Esophagus (tissue), 2 donors: Measurements from ENCODE around the gene BCAS4. TPM values are rescaled to one million over a fixed set of nuclear protein-coding genes. Genes with fewer than 3 reads are reported as not detected.
A peak's percentile ranks its signal among the peaks of the same experiment; 100 is the strongest.

Experiments
- H3K27ac ChIP-seq, 2 donors: one replicate each; pipeline ENCODE4 v1.5.1; 2013; ENCODE audit warnings: low read depth in 2 of 2, mild to moderate bottlenecking in 2 of 2, inconsistent platforms in 1 of 2, low read length in 1 of 2, moderate library complexity in 1 of 2
- H3K27me3 ChIP-seq, 2 donors: one replicate each; pipeline ENCODE4 v1.6.1; 2013; ENCODE audit warnings: low read length in 2 of 2, control low read depth in 1 of 2, mild to moderate bottlenecking in 1 of 2; ENCODE audit not compliant: insufficient read depth in 2 of 2, control insufficient read depth in 1 of 2
- H3K36me3 ChIP-seq, 2 donors: one replicate each; pipeline ENCODE4 v1.6.1; 2013; ENCODE audit warnings: low read length in 1 of 2; ENCODE audit not compliant: control insufficient read depth in 2 of 2, insufficient read depth in 2 of 2
- H3K4me1 ChIP-seq, 2 donors: one replicate each; pipeline ENCODE4 v1.6.1; 2013; ENCODE audit warnings: low read length in 1 of 2; ENCODE audit not compliant: control insufficient read depth in 2 of 2, insufficient read depth in 2 of 2
- H3K4me3 ChIP-seq, 2 donors: one replicate each; pipeline ENCODE4 v1.5.1; 2013; ENCODE audit warnings: low read length in 2 of 2, mild to moderate bottlenecking in 2 of 2, low read depth in 1 of 2, moderate library complexity in 1 of 2
- H3K9me3 ChIP-seq, 2 donors: one replicate each; pipeline ENCODE4 v1.6.1; 2013; ENCODE audit warnings: mild to moderate bottlenecking in 2 of 2, low read depth in 1 of 2, low read length in 1 of 2, moderate library complexity in 1 of 2; ENCODE audit not compliant: control insufficient read depth in 2 of 2, insufficient read depth in 1 of 2
- WGBS, 2 donors: extraction: QIAGEN DNeasy Blood & Tissue Kit; methylation state at CpG; one replicate each; pipeline ENCODE4 v1.1.7; 2013; 5-methylcytosine and 5-hydroxymethylcytosine counted together
- polyA plus RNA-seq, 2 donors: library from polyadenylated mRNA; stranded (reverse); fragments of 200-250 nt; gene quantifications; one replicate each; pipeline ENCODE4 v1.2.3, GENCODE V29; 2013
- donor health status: healthy with polysubstance abuse.
- donor health status: Bipolar disorder and iron deficiency.

The BCAS4 gene, protein sequence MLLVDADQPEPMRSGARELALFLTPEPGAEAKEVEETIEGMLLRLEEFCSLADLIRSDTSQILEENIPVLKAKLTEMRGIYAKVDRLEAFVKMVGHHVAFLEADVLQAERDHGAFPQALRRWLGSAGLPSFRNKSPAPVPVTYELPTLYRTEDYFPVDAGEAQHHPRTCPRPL
- polyA plus RNA-seq = 1 to 10 TPM; 1.2 to 1.5 TPM

DNA sequence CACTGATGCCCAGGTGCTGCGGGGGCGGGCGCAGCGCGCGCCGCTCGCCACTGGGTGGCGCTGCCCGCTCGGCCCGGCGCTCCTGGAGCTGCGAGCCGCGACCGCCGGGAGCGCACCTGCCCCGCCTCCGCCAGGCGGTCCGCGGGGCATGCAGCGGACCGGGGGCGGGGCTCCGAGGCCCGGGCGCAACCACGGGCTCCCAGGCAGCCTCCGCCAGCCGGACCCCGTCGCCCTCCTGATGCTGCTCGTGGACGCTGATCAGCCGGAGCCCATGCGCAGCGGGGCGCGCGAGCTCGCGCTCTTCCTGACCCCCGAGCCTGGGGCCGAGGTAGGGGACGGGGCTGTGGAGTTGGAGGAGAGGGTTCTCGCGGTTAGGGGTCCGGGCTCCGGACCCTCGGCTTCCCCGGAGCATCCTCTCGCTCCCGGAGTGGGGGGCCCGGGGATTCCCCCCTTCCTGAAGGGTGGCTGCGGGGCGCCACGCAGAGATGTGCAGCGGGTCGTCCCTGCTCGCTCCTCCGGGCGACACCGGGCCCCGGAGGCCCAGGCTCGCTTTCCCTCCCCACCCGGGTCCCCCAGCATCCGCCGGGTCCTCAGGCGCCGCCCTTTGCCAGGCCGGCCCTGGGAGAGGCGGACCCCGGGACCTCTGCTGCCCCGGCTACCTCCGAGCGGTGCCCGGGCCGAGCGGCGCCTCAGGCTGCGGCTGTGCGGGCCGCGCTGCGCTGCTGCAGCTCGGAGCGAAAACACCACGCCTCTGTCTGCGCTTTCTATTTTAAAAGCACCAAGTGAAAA is at the start of gene BCAS4:
TSS of gene BCAS4 (plus strand) at position 216 of the 789 bp plus-strand sequence. CDS start at position 239, 23 bp downstream.
- peak within 1 kb of the TSS; percentile 43 to 67 for H3K27ac ChIP-seq
- 1% methylated on average over 87 to 92 of the region's 92 CpGs for WGBS, 2 donors

GRCh38 chr20:50745634-50746137 is 49.2 kb upstream of the BCAS4 start:
- no peaks in the 10 kb centered on the region for H3K27me3 ChIP-seq
- H3K36me3 ChIP-seq = no peaks in the 10 kb centered on the region
- peaks cover 0 to 2% of the 10 kb centered on the region in 2 donors for H3K4me1 ChIP-seq
- no peak overlapping the region for H3K27ac ChIP-seq
- no peaks in the 10 kb centered on the region for H3K9me3 ChIP-seq
- no peak overlapping the region for H3K4me3 ChIP-seq
- WGBS, 2 donors = 52 to 66% methylated on average over 2 of the region's 2 CpGs

More for the DNA sequence above, at the start of gene BCAS4:
- Histone ChIP-seq H3K9me3 (no peaks in the 10 kb centered on the region), H3K4me1 (peaks cover 0 to 3% of the 10 kb centered on the region in 2 donors), H3K4me3 (peak within 1 kb of the TSS; percentile 70 to 77), H3K27me3 (no peaks in the 10 kb centered on the region), H3K36me3 (no peaks in the 10 kb centered on the region)

DNA sequence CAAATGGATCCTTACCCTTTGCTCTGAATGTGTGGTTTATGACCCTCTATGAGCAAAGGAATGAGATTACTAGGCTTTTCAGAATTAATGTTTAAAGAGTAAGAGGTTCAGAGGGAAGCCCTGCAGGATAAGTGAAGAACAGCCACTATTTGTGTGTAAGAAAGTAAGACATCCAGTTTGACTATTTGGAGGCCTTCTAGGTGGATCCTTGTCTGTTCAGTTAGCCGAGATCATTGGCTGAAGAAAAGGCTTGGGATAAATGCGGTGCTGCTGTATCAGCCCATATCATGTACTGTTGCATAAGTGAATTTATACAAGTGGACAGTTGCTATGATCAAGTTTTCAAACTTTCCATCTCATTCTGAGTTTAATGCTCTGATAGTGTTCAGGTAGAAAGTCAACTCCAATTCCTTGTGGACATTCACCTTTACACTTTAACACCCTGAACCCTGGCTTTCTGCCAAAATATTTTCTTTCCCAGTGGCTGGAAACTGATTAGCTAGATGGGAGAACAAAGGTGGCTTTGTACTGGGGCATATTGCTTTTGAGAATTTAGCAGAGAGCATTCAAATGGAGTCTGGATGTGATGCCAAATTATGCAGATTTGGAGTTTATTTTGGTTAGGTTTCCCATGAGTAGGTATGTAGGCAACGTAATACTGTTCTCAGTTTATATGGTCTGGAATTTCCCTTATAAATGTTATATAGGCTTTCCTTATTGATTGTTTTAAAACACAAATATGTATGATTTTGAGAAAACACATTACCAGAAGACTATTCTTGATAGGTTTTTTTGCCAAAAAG is 48.5 kb upstream of the BCAS4 start:
- 66 to 78% methylated on average over 3 of the region's 3 CpGs for WGBS, 2 donors
- Histone ChIP-seq H3K9me3 (no peaks in the 10 kb centered on the region), H3K4me1 (no peaks in the 10 kb centered on the region), H3K27me3 (no peaks in the 10 kb centered on the region), H3K36me3 (no peaks in the 10 kb centered on the region), H3K4me3 (no peak overlapping the region), H3K27ac (peak overlapping the region in 1 of 2 donors; percentile 46)

DNA sequence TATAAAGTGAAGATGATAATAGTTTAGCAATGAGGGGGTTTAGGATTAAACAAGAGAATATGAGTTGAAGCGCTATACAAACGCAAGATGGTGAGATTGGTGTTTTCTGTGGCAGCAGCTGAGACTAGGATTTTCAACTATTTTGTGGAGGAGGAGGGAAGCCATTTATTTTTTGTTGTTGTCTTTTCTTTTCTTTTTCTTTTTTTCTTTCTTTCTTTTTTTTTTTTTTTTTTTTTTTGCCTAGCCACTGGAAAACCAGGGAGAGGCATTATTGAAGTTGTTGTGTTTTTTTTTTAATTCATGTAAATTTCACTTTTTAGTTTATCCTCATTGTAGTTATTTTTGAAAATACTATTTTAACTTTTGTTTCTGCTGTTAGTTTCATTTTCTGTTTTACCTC is 47.6 kb upstream of the BCAS4 start:
- no peak overlapping the region for H3K4me3 ChIP-seq
- no peaks in the 10 kb centered on the region for H3K27me3 ChIP-seq
- 94 to 96% methylated on average over 2 of the region's 2 CpGs for WGBS, 2 donors
- no peaks in the 10 kb centered on the region for H3K36me3 ChIP-seq
- H3K4me1 ChIP-seq = no peaks in the 10 kb centered on the region
- H3K9me3 ChIP-seq = no peaks in the 10 kb centered on the region
- no peak overlapping the region for H3K27ac ChIP-seq

DNA sequence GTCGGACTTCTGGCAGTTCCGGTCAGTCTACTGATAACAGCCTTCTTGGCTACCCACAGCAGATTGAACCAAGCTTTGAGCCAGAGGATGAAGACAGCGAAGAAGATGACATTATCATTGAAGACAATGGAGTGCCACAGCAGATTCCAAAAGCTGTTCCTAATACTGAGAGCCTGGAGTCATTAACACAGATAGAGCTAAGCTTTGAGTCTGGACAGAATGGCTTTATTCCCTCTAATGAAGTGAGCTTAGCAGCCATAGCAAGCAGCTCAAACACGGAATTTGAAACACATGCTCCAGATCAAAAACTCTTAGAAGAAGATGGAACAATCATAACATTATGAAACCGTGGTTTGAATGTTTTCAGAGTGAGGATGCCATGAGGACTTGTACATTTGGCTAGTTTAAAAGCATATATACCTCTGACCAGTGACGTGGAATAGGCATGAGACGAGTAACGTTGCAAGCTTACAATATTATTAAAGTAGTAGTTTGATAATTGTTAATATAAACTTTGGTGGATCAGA is 44.7 kb upstream of the BCAS4 start:
- no peaks in the 10 kb centered on the region for H3K4me1 ChIP-seq
- no peak overlapping the region for H3K4me3 ChIP-seq
- no peaks in the 10 kb centered on the region for H3K9me3 ChIP-seq
- 80 to 83% methylated on average over 8 of the region's 8 CpGs for WGBS, 2 donors
- no peak overlapping the region for H3K27ac ChIP-seq
- no peaks in the 10 kb centered on the region for H3K27me3 ChIP-seq
- no peaks in the 10 kb centered on the region for H3K36me3 ChIP-seq

GRCh38 chr20:50753152-50753551 is 41.7 kb upstream of the BCAS4 start:
- WGBS, 2 donors = 95% methylated on average over 3 of the region's 3 CpGs
- Histone ChIP-seq H3K36me3 (no peaks in the 10 kb centered on the region), H3K4me1 (no peaks in the 10 kb centered on the region), H3K4me3 (no peak overlapping the region), H3K9me3 (no peaks in the 10 kb centered on the region), H3K27ac (no peak overlapping the region), H3K27me3 (no peaks in the 10 kb centered on the region)

- Histone ChIP-seq H3K4me1 (no peaks in the 10 kb centered on the region), H3K27me3 (no peaks in the 10 kb centered on the region), H3K36me3 (no peaks in the 10 kb centered on the region), H3K4me3 (no peak overlapping the region), H3K27ac (no peak overlapping the region), H3K9me3 (no peaks in the 10 kb centered on the region)
- WGBS, 2 donors = 94 to 97% methylated on average over 4 of the region's 4 CpGs
Measured at GRCh38 chr20:50754420-50754819, 40.4 kb upstream of the BCAS4 start.

- no peaks in the 10 kb centered on the region for H3K27me3 ChIP-seq
- H3K36me3 ChIP-seq = no peaks in the 10 kb centered on the region
- 82 to 84% methylated on average over 2 of the region's 2 CpGs for WGBS, 2 donors
- H3K4me3 ChIP-seq = no peak overlapping the region
- no peaks in the 10 kb centered on the region for H3K9me3 ChIP-seq
- no peak overlapping the region for H3K27ac ChIP-seq
- H3K4me1 ChIP-seq = no peaks in the 10 kb centered on the region
Measured at GRCh38 chr20:50756447-50756846, 38.4 kb upstream of the BCAS4 start.

- H3K4me1 ChIP-seq = peaks cover 2 to 3% of the 10 kb centered on the region in 2 donors
- H3K27ac ChIP-seq = no peak overlapping the region
- no peaks in the 10 kb centered on the region for H3K36me3 ChIP-seq
- no peaks in the 10 kb centered on the region for H3K27me3 ChIP-seq
- H3K4me3 ChIP-seq = no peak overlapping the region
- 87 to 89% methylated on average over 5 of the region's 5 CpGs for WGBS, 2 donors
- H3K9me3 ChIP-seq = no peaks in the 10 kb centered on the region
Measured at GRCh38 chr20:50758469-50758868, 36.4 kb upstream of the BCAS4 start.
